ENCODE measurements around the gene PLBD1.

PLBD1 gene

DNA sequence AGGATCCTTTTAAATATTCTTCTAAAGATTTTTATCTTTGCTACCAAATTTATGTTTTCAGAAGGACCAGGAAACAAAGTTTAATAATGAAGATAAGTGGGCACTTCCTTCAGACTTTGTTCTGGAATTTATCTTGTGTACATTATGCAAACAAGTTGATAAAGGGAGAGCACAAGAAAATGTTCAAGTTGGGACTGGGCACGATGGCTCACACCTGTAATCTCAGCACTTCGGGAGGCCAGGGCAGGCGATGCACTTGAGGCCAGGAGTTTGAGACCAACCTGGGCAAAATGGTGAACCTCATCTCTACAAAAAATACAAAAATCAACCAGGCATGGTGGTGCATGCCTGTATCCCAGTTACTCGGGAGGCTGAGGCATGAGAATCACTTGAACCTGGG lies 4.6 kb downstream of the PLBD1 start:
- DNase-seq: no peak

DNA sequence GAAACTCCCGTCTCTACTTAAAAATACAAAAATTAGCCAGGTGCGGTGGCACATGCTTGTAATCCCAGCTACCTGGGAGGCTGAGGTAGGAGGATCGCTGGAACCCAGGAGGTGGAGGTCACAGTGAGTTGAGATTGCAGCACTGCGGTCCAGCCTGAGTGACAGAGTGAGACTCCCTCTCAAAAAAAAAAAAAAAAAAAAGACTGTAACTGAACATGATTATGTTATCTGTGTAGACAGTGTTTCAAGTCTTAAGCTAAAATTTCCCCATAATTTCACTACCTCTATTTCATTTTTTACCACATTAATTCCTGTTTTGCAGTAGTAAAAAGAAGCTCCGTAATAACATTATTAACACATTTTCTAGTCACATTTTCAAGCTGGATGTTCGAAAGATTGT lies 5.4 kb downstream of the PLBD1 start:
- DNase-seq: no peak

DNA sequence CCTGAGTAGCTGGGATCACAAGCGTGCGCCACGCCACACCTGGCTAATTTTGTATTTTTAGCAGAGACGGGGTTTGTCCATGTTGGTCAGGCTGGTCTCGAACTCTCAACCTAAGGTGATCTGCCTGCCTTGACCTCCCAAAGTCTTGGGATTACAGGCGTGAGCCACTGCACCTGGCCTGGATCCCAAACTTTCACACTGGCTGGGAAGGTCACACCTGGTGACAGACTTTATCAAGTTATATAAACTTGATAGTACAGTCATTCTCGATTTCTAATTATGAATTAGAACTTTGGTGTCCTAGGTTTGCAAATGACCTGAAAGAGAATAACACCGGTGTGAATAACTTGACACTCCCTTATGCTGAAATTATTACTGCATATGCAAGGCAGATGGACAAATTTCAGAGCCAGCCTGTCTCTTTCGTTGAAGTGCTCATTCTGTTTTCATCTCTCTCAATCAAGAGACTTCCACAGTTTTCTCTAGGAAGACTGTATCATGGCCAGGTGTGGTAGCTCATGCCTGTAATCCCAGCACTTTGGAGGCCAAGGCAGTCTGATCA lies 5.9 kb downstream of the PLBD1 start:
- no peak for DNase-seq

DNA sequence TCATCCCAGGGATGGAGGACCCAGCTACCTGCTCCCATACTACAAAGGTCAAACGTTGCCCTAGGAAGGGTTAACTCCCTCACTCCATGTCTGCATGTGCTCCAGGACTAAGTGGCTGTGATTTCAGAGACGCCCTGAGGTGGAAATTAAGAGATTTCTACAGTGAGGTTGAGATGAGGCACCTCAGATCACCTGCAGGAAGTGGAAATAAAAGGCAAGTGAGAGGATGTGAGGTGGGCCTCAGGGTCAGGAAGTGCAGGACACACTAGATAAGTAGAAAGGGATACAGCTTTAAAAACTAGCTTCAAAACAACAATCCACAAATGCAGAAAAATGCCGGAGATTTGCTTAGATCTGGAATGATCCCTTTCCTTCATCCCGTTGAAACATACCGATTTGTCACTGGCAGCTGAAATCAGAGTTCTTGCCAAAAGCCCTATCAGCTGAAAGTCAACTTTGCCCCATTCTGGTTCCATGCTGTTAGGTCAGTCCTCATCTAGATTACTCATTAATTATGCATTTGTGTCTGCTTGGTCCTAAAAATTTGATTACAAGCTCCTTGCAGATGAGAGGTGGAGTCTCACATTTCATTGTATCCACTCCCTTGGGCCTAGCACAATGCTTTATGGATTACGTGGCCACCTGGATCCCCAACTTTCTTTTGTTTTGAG lies 6.6 kb downstream of the PLBD1 start:
- no peak for DNase-seq

DNA sequence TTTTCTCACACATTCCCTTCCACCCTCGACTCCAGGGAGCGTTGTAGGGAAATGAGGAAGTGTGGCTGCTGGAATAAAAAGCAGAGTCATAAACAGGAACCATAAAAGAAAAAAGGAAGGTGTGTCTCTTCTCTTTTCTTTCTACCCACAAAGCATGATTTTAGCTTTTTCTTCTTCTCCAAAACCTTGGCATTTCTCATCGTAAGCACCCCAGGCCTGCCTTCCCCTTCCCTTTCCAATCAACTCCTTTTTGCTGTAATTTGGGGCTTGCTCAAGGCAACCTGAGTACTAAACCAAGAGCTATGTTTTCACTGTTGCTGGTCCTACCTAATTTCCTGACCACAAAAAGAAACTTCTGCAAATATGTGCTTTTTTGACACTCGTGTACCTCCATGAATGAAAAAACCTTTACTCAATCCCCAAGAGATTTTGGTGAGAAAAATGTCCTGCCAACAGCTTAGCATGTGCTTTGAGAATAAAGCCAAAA lies 9.2 kb downstream of the PLBD1 start:
- DNase-seq: no peak

DNA sequence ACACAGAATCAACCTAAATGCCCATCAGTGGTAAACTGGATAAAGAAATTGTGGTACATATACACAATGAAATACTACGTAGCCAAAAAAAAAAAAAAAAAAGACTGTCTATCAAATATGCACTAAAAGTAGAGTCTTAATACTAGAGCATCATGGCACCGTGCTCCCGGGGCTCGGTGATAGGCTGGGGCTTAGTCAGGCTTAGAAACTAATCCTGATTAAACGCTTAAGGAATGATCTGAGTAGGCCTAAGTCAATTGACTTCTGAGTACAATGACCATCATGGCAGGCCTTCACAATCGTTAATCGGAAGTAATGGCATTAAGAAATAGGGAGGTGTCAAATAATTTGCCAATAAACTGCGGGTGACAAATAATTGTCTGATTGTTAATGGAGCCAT lies 9.7 kb downstream of the PLBD1 start:
- DNase-seq: no peak

DNA sequence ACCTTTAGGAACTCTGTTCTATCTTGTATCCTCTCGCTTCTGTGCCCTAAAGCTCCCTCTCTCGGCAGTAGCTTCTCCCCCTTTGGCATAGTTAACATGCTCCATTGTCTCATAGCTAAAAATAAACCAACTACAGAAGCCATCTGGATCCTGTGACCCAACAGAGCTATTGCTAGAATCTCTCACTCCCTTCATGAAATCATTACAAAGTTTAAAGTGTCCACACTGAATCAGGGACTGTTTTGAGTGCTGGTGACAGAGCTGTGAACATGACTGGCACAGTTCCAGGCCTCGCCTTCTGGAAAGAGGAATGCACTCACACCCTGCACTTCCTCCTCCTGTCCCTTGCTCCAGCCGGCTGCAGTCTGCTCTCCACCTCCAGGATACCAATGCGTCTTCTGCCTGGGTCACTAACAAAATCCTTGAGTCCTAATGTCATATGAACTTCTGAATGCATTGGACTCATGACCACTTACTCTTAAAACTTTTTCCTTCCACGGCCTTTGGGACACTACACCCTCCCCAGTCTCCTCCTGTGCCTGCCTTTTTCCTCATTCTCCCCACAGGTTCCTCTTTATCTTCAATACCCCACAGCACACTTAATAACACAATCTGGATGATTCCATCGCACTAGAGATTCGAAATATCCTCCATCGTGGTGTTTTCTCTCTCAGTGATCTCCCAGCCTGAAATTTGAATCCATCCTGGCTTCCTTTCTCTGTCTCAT lies 13.2 kb downstream of the PLBD1 start:
- DNase-seq: peak; percentile 35

DNA sequence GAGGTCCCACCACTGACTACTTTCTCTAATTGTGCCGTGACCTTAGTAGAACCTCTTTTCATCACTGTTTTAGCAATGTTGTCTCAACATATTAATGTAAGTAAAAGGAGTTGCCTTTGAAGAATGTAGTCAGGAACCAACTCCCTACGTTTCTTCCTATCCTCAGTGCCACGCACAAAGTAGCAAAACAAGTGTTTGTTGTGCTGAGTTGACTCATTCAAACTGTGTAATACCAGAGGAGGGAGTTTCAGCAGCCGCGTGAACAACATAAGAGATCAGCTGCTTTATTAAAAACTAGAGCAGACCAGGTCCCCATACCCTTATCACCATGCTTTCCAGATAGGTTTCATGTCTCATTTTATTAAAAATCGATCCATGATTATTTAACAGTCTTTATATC lies 19.1 kb downstream of the PLBD1 start:
- DNase-seq: no peak

DNA sequence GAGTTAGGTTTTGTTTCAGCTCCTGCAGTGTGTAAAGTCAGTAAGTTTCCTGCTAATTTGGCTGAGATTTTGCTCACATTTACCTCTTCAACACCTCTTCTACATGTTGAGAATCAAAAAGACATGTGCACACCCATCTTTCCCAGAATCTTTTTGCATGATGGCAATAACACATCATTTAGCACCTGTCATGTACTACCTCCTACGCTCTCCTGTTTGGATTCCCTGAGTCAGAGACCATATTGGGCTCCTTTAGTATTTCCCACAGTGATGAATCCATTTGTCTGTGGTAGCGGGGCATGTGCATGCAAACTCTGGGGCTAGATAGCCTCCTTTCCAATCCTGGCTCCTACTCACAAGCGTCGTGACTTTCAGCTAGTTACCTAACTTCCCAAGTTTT lies 20.1 kb downstream of the PLBD1 start:
- DNase-seq: no peak

DNA sequence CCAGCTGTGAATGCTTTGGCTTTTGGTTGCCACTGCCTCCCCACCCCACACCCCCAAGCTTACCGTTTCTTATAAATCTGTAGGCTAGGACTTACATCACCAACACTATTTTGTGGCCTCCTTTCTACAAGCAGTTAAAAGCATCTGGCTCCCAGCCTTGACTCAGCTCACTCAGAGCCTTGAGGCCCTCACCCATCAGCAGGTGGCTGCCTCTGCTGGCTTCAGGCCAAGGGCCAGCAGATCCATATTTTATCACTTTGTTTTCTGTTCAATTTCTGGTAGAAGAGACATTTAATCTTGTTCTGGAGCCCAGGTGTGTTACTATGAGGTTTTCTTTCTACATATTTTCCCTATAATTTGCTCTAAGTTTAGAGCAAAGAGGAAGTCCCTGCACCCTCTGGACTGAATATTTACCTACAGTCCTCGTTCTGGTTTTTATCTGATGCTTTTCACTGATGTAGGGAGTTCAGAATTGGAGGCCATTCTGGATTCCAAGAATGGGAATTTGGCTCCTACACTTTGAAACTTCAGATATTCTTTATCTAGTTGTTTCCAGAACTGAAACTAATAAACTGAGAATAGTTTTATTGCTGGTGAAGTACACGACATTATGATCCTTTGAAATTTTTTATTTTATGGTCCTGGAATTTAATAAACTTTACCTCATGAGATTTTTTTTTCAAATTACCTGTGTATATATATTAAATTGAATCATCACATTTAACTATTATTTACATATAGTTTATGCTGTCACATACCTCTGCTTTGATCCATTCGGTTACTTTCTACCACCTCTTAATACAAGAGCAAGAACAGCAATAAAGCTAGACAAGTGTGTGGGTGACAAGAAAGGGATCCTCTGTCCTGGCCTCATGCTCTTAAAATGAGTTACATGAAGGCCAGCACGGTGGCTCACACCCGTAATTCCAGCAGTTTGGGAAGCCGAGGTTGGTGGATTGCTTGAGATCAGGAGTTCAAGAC lies 22.2 kb downstream of the PLBD1 start:
- no peak for DNase-seq

DNA sequence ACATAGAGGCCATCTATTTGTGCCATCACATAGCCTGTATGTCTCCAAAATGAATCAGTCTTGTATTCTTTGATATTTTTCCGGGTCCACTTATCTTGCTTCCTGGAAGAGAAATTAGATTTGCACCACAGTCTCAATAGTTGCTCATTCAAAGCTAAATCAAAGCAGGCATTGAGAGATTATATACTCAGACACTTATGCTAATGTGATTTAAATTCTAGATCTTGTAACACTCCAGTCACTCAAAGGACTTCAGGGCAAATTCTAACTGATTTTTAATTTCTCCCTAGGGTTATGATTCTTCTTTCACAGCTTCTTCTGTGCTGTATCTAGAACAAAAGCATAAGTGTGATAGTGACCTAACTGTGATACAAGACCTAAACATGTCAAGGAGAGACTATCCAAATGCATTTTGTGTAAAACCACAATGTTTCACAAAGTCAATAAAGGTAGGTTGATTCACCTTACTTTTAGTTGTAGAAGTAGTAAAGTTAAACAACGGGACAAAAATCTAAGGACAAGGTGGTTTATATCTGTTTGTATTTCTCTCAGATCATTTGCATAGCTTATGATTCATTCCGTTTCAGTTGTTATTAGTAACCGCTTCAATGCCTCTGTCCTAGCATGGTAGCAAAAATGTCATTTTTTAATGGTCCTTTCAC lies 26.8 kb downstream of the PLBD1 start:
- no peak for DNase-seq

DNA sequence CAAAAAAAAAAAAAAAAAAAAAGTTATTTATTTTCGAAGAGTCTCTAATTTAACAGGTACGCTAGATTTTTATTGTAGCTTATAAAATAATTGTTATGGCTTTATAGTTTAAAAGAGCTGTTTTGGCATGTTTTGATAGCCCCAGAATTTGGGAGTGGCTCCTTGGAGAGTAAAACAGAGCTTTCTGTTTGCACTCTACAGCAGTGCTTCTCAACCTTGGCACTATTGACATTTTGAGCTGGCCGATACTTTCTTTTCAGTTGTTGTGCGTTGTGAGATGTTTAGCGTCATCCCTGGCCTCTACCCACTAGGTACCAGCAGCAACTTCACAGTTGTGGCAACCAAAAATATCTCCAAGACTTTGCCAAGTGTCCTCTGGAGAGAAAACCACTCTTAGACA lies 30.6 kb downstream of the PLBD1 start:
- no peak for DNase-seq

DNA sequence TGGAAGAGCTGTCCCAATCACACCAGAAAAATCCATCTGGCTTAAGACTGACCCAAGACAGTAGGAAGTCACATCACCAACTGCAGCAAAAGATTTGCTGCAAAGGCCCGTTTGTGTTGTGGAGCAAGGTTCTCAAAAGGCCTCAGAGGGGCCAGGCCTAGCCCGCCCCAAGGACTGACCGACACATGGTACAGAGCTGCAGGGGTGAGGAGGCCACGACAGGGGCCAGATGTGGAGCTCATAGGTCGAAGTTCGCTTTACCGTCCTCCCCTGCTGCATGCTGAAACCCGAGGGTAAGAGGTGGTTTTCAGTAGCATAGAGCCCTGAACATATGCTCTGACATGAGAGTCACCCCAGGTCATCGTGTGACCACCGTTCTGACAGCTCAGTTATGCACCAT lies 35.5 kb downstream of the PLBD1 start:
- no peak for DNase-seq

DNA sequence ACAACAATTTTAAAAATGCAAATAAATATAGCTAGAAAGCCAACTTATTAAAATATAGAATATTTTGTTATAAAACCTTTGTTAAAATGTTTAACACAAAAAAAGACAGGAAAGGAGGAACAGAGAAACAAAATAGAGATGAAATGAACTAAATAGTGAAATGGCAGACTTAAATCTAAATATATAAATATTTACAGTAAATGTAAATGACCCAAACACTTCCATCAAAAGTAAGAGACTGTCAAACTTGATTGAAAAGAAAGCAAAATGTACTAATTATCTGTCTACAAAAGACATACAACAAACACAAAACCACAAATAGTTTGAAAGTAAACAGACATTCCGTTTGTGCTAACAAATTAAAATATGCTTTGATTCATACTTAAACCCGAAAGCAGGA lies 41.7 kb downstream of the PLBD1 start:
- no peak for DNase-seq

DNA sequence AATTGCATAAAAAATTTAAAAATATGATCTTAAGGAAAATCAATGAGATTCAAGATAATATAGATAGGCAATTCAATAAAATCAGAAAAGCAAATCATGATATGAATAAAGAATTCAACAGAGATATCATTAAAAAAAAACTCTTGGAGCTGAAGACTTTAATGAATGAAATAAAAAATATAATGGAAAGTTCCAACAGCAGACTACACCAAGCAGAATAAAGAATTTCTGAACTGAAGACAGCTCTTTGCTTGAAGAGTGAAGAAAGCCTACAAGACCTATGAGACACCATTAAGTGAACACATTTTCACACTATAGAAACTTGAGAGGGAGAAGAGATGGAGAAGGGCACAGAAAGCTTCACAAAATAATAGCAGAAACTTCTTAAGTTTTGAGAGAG lies 45.9 kb downstream of the PLBD1 start:
- DNase-seq: no peak

DNA sequence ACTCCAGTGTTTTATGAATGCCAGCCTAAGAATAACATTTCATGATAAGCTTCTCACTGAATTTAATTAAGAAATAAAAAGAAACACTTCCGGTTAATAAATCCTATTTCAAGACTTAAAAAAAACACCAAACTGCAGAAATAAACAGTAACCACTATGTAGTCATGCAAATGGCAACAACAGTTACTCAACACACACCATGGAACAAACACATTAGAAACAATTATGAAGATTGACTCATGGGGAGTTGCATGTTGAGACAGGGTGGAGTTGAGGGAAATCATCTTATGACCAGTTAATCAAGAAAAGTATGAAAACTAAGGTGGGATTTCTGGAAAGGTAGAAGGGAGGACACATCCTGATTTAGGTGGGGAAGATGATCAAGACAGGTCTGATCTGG lies 52.7 kb downstream of the PLBD1 start:
- DNase-seq: no peak

DNA sequence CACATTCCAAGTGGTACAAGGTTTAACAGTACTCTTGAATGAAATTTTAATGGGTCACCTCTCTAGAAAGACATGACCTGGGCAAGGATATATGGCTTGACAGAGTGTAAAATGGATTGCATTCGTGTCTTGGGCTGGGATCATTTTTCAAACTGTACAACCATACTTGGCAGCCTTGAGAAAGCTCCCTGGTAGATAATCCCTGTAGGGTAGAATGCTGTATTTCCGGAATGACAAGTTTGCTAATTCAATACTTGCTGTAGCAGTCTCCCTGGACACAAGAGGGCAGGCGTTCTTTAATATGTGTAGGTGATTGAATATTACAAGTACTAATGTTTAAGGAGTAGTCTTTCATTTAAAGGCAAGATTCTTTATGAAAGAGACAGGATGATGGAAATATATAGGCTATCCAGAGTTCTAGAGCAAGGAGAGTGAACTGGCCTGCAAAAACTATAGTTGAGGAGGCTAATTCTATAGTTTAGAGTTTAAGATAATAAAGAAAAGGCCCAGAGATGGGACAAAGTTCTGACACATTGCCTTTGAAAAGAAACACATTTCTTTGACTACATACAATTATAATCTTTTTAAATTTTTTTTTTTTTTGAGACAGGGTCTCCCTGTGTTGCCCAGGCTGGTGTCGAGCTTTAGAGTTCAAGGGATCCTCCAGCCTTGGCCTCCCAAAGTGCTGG lies 53.4 kb downstream of the PLBD1 start:
- DNase-seq: peak; percentile 20

DNA sequence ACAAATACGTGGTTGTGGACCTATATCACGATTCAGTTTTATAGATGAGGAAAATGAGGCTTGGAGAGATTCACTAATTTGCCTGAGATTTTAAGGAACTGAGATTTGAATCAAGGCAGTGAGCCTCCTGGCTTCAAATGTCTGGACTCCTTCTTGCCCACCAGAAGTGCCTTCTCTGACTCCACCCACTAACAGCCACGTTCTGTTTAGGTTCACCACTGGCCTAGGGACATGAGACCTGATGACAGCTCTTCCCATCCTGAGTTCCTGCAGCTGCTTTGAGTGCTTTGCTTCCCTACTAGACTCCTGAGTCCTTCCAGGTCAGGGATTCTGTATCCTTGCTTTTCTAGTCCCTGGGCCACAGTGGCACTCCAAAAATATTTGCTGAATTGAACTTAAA lies 57.1 kb downstream of the PLBD1 start:
- no peak for DNase-seq

DNA sequence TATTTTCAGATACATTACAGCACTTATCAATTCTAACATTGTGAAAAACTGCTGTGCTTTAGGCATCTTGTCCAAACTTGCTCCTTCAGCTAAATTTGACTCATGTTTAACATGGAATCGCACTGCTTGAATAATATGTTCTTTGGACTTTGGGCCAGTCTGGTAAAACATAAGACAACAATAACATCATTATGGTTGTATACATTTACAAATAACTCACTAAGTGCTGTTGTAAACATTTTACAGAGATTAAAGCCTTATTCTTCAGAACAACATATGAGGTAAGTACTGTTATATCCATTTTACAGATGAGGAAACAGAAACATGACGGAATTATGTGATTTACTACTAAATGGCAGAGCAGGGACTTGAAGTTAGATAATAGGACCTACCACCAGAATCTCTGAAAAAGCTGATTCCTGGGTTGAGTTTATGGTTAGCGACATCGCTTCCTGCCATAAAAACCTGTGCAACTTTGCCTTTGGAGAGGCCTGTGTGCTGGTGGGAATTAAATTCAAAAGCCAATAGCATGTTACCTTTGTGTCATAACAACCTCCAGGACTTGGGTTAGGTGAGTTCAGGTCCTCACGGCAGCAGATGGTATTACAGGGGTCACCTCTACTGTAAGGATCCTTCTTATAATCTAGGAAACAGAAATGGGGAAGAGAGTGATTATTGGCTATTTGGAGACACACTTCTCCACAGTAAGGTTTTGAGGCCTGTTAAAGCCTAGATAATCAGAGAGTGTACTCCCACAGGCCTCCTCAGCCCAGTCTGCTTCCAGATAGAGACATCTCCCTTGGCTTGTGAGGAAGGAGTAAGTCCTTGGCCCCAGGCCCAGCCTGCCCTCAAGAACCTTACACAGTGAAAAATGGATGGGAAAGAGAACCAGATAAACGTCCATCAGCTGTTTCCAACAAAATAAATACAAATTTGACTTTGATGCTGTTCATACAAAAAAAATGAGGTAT lies 61.8 kb downstream of the PLBD1 start:
- no peak for DNase-seq

DNA sequence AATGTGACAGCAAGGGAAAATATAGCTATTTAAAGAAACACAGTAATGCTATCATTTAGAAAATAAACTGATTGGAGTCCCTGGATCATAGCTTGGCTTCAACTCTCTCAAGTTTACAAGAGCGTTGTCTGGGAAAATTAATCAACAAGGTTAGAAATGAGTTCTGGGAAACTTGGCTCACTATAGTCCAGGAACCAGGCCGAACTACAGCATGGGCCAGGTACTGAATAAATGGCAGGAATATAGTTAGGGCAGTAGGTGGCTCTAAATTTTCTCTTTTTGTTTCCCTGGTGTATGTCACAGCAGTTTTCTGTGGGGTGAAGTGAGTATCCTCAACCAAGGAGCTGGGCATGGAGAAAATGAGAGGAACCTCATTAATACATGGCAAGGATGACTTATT lies 72.4 kb downstream of the PLBD1 start:
- no peak for DNase-seq

DNA sequence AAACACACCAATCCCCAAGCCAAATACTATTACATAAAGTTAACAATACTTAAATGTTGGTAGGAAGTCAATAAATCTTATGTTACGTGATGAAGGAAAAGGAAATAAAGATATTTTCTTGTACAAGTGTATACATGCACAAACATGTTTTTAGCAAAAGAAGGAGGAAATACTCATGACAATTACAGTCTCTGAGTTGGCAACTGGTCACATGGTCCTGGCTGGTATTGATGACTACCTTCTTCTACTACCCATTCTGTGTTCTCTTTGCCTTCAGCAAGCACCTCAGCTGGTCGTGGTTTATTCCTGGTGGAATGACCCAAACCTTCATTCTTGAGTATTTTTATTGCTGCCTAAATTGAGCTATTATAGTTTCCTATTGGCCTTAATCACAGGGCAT lies 84.8 kb downstream of the PLBD1 start:
- DNase-seq: no peak
